ENCODE measurements around the gene RPS6KA2.

The RPS6KA2 gene

GRCh38 chr6:166633732-166634535, 6.9 kb upstream of the RPS6KA2 start:
- DNase-seq, result no peak

DNA sequence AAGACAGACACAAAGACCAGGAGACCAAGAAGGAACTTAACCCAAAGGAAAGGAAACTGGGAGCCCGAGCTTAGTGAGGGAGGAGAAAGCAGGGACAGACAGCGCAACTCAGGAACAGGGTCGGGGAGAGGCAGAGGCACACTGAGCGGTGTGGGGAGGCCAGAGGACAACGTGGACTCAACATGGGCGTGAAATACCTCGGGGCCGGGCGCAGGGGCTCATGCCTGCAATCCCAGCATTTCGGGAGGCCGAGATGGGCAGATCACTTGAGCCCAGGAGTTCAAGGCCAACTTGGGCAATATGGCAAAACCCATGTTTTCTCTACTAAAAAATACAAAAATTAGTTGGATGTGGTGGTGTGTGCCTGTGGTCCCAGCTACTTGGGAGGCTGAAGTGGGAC, 5.7 kb upstream of the RPS6KA2 start:
- no peak for DNase-seq

DNA sequence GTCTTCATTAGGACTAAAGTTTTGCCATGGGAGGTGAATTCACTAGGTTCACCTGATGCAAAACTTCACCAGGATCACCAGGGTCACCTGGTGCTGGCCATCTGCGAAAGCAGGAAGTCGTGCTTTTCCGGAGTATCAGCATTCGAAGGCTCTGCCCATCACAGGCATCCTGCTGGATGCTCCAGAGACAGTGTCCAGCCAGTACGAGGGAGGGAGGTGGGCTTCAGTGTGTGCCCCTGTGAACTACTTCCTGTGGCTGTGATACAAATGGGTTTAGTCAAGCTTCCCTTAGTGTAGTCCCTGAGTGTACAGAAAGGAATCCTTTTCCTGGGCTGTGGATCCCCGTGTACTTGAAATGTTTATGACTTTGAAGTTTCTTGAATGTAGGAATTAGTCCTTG, 3.4 kb upstream of the RPS6KA2 start:
- no peak for DNase-seq

DNA sequence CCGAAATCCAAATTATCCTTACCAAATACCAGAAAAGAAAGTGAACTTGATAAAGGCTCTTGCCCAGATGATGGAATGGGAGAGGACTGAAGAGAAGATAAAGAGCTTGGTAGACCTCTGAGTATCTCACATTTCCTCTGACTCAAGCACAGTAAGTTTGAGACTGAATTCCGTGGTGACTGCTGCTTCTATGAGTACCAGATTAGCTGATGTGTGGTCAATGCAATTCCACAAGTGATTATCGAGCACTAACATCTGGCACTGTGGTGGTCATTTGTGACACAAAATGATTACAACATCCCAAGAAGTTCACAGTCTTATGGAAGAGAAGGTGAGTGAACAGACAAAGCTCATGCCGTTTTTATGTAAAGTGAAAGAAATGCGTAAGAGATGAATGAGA, 2.6 kb upstream of the RPS6KA2 start:
- no peak for DNase-seq

GRCh38 chr6:166627875-166628801, 1.1 kb upstream of the RPS6KA2 start:
- DNase-seq, result peak; percentile 20

GRCh38 chr6:166626177-166627032, 646 bp downstream of the RPS6KA2 start:
- DNase-seq, result no peak

DNA sequence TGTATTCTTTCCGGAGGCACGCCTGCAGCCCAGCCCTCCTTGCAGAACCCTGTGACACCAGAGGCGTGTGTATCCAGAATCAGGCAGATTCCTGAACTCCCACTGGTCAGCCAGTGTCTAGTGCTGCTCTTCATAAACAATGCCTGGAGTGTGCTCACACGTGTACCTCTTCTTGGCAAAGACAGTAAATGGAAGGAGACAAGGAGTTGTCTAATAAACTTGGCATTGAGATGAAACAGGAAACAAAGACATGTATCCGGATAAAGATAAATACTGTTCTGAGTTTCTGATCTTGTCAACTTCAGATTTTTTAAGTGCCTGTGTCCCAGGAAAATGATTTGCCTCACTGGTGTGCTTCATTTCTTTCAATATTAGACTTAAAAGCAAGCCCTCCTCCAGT, 1.7 kb downstream of the RPS6KA2 start:
- DNase-seq, result no peak

- DNase-seq, result no peak
Measured at GRCh38 chr6:166624275-166624674, 2.8 kb downstream of the RPS6KA2 start.

DNA sequence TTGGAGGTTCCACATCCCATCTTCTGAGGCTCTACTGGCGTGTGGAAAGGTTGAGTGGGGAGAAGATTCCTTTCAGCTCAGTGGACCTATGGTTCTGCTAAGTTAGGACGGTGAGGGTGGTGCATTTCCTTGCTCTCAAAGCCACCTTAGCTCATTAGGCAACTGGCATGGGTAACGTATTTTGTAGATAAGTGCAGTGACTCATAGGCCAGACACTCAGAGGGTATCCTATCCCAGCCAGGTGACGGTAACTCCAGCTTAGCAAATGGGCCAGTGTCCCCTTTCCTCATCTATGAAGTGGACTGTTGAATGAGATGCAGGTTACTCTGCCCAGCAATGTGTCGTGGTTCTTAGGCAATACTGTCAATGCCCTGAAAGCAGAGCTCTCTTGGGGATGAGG, 3.7 kb downstream of the RPS6KA2 start:
- no peak for DNase-seq

DNA sequence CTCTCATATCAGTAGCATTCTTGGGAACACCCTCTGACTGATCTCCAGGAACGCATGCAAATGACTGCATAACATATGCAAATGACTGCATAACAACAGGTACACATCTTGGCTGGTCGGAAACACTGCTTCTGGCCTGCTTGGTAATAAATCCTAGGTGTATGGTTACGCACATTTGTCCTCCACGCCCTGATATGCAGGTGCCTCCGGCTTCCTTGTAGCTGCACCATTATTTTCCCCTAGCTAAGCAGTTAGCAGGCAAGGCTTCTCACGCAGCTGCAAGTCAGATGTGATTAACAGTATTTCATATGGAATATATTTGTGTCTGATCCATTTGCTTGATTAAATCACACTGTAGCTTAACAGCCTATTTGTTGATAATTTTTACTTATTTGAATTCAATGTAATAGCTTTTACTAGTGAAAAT, 5.9 kb downstream of the RPS6KA2 start:
- DNase-seq, result no peak

DNA sequence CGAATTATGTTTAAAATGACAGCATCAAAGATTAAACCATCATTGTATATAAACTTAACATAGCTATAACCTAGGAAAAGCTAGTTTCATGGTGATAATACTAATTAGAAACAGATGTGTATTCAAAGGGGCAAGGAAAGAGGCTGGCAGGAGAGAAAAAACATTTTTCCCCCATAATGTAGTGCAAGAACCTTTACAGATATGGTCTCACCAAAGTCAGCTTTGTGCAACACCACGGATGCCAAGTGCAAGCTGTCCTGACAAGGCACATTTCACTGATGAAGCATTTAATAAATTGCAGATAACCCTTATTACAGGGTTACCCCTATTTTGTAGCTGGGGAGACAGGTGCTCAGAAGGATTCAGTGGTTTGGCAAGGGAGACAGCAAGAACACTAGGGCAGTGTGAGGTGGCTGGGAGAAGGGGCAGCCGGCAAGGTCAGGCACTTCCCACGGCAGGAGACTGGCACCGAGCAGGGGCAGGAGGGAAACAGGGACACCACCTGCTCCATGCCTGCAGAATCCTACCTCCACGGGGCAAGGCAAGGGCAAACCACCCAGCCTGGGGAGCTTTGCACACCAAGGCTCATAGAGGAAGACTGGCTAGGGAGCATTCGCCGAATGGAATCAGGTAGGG, 6.5 kb downstream of the RPS6KA2 start:
- DNase-seq, result no peak

GRCh38 chr6:166619912-166620311, 7.1 kb downstream of the RPS6KA2 start:
- DNase-seq, result no peak

DNA sequence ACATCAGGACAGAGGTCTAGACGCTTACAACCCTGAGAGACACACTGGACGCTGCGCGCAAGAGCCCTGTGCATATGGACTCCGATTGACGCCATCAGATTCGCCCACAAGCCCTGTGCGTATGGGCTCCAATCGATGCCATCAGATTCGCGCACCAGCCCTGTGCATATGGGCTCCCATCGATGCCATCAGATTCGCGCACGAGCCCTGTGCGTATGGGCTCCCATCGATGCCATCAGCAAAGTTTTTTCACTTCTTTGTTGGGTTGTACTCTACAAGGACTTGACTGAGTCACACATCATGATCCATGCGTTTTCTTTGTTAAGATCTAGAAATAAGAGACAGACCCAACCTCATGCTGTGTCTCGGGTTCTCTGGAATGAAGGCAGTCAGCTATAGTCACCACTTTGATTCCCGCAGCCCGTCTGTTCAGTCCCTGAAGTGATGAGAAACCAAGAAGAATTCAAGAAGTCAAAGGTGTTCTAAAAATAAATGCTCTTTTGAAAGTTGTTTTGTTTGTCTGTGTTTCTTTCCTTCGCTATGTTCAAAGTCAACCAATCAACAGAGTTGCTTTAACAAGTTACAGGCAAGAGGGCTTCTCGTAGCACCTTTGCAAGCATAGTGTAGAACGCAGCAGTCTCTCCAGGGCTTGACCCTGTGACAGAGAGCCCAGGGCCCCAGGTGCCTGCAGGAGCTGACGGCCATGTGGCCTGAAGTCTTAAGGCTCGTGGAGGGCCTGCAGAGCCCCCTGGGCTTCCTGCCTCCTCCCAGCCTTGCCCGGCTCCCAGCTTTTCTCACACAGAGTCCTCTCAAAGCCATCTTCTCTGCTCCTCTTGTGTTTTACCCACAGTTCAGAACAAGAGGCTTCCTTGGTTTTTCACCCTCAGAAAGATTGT, 7.9 kb downstream of the RPS6KA2 start:
- no peak for DNase-seq

DNA sequence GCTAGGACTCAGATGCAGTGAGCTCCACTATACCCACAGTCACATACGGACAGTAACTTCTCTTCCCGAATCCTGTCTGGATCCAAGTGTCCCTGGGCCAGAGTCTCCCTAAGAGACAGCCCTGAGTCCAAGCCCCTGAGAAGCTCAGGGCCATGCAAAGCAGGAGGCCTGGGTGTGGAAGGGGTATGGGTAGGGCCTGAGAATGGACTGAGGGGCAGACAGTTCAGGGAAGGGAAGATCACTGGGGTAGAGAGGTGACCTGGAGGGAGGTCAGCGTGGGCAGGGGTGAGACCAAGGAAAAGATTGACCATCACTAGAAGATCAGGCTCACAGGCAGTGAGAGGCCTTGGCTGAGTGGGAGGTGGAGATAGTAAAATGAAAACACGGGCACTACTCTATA, 8.8 kb downstream of the RPS6KA2 start:
- DNase-seq, result no peak

GRCh38 chr6:166617359-166617758, 9.7 kb downstream of the RPS6KA2 start:
- no peak for DNase-seq

- DNase-seq, result no peak
Measured at GRCh38 chr6:166616261-166617238, 10.5 kb downstream of the RPS6KA2 start.

GRCh38 chr6:166615059-166615770, 11.8 kb downstream of the RPS6KA2 start:
- no peak for DNase-seq

GRCh38 chr6:166614589-166614988, 12.5 kb downstream of the RPS6KA2 start:
- DNase-seq, result no peak

GRCh38 chr6:166614171-166614583, 12.9 kb downstream of the RPS6KA2 start:
- DNase-seq, result no peak
